ENCODE results near the gene CFAP54.

Gene CFAP54

DNA sequence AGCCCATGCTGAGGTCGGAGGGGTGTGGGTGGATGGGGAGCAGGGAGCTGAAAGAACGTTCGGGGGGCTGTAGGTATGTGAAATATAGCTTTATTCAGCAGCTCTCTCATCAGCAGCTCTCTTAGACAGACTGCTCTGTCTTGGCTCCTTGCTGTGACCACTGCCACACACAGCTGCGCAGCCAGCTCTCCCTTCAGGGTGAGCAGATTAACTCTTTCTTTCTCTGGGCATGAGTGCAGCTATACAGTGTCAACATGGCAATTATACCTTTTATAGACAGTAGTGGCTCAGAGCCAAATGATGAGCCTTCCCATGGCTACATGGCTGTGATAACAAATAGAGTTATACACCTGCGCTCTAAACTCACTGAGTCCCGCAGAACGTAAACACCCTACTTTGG, 280.0 kb downstream of the CFAP54 start:
- no peak for DNase-seq

- DNase-seq = no peak
Observed at GRCh38 chr12:96770219-96771102, 281.1 kb downstream of the CFAP54 start.

GRCh38 chr12:96773031-96773430, 283.7 kb downstream of the CFAP54 start:
- DNase-seq = no peak

DNA sequence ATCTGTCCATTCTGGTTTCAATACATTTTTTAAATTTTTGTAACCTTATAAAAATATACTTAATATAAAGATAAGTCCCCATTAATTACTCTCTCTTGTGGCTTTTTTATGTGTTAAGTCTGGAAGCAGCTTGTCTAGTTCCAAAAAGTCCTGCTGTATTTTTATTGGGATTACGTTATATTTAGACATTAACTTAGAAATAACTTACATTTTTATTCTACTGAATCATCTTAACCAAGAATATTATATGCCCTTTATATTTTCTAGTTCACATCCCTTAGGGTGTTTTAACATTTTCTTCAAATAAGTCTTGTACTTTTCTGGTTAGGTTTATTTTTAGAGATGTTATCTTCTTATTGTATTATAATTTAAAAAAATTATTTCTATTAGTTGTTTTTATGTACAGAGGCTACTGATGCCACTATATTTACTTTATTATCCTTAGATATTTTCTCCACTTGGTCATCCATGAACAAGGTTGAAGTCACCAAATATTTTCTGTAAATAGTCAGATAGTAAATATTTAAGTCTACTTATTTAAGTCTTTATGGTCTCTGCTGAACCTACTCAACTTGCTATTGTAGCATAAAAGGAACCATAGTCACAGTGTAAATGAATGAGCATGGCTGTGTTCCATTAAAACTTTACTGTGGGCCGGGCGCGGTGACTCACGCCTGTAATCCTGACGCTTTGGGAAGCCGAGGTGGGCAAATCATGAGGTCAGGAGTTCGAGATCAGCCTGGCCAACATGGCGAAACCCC, 285.3 kb downstream of the CFAP54 start:
- DNase-seq = no peak

GRCh38 chr12:96776908-96777307, 287.5 kb downstream of the CFAP54 start:
- no peak for DNase-seq

DNA sequence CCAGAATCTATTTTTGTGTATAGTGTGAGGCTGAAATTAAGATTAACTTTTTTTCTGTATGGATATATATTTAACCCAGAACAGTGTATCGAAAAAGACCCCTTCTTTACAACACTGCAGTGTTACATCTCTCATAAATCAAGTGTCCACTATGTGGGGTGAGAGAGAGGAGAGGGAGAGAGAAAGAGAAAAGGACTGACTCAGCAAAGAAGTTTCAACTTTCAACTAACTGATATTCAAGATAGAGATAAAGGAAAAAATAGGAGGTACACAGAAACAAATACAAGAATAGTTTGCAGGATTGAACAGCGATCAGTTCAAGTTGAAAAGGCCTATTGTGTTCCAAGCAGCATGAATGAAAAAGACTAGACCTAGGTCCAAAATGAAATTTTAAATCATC, 291.0 kb downstream of the CFAP54 start:
- DNase-seq = no peak

DNA sequence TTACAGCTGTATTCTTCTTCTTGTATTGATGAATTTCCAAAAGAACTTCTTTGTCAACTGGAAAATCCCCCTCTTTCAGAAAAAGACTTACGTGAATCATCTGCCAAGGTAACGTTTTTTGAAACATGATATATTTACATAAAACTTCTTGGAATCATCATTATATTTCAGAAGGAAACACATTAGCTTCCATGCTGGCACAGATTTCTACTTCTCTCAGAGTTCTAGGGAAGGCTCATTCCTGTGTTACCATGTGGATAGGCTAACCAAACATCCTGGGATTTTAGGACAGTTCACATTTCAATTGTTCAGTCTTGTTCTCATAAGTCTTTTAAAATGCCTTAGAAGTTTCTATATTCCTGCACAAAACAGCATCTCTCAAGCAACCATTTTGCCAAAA, 297.4 kb downstream of the CFAP54 start:
- DNase-seq = no peak

GRCh38 chr12:96803969-96804368, 314.6 kb downstream of the CFAP54 start:
- DNase-seq = no peak

DNA sequence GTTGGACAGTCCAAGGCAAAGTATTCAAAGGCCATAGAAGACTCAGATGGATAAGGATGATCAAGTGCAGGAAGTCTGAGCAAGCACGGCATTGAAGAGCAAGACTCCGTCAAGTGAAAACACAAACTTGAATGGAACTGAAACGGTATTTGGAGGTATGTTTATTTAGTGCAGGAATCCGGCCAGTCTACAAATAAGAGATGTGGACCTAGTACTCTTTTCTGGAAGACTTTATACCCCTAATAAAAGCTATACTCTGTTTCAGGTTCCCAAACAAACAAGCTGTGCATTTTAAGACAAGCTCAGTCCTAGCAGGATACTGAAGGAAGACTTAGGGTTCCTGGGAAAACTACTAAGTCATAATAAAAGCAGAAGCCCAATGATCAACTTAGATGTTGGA, 316.9 kb downstream of the CFAP54 start:
- DNase-seq = no peak

DNA sequence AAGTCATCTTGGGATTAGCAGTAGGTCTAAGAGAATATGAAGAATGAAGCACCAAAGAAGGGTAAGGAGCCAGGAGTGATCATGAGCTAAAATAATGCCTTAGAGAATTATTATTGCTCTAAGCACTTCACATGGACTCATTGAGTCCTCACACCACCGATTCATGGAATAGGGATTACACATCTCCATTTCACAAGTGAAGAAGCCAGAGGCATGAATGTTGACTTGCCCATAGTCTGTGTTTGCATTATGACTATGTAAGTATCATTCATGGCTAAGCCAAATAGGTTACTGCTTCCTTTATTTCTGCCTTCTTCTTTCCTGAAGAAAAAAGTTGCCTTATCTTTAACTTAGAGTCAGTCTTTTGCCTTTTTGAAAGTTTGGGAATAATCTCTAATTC, 318.4 kb downstream of the CFAP54 start:
- no peak for DNase-seq

- DNase-seq = no peak
Observed at GRCh38 chr12:96808587-96808986, 319.2 kb downstream of the CFAP54 start.

- no peak for DNase-seq
Observed at GRCh38 chr12:96809522-96809921, 320.1 kb downstream of the CFAP54 start.

GRCh38 chr12:96810057-96810456, 320.7 kb downstream of the CFAP54 start:
- DNase-seq = no peak

- DNase-seq = no peak
Observed at GRCh38 chr12:96810477-96810876, 321.1 kb downstream of the CFAP54 start.

- no peak for DNase-seq
Observed at GRCh38 chr12:96811083-96811482, 321.7 kb downstream of the CFAP54 start.

DNA sequence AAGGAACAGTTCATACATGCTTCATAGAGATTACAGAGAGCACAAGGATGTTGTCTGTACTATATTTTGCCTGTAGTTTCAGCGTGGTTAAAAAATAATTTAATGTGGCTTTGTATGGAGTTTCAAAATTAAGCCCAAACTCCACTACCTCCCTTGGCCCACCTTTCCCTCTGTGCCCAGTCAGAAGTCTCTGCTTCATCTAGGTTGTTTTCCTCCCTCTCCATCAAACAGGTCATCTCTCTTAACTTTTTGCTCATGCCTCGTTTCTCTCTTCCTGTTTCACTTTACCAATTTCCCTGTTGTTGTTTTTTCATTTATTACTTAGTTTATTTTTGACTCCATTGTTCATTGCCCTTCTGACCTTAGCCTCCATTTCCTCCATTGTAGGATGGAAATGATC, 322.8 kb downstream of the CFAP54 start:
- no peak for DNase-seq

DNA sequence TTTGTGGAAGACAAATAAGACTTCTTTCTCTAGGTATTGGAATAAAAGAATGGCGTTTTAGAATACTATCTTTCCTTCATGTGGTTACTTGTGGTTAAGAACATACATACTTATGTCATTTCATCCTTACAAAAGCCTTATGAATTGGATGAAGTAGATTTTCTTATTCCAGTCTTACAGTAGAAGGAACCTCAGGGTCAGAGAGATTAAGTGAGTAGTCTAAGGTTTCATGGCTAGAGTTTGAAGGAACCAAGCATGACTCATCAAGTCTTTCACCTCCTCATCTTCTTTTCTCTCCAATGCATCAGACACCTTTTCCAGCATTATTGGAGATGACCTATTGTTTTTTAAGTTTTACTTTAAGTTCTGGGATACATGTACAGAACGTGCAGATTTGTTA, 324.8 kb downstream of the CFAP54 start:
- DNase-seq = no peak

- no peak for DNase-seq
Observed at GRCh38 chr12:96821592-96821991, 332.2 kb downstream of the CFAP54 start.

GRCh38 chr12:96822641-96823040, 333.3 kb downstream of the CFAP54 start:
- DNase-seq = no peak

DNA sequence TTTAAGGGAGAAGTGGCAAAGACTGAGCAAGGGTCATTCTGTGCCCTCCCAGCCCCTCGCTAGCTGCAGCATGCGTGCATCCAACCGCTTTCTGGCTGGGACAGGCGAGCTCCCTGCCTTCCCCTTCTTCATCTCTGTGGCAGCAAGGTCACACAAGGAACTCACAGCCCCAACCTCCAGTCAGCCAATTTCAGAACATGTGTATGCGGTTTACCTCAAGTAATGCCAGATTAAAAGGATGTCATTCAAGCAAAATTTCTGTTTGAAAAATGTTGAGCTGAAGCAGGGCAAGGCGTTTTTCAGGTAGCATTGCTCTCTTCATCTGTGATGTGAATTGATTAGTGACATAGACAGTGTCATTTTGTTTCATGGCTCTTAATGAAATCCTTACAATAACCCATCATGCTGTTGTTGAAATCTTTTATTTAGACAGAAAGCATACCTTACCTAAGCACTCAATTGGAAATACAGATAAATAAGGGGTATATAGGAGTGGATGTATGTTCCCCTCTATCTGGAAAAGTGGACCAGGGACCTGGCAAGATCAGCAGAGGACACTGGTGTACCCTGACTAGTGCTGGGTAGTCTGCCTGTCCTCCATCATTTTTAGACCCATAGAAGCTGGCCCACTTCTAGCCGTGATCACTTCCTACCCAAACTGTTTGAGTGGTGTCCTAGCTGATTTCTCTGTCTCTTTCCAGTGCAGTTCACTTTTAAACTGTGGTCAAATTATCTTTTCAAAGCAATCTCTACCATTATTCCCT, 334.9 kb downstream of the CFAP54 start:
- DNase-seq = no peak

DNA sequence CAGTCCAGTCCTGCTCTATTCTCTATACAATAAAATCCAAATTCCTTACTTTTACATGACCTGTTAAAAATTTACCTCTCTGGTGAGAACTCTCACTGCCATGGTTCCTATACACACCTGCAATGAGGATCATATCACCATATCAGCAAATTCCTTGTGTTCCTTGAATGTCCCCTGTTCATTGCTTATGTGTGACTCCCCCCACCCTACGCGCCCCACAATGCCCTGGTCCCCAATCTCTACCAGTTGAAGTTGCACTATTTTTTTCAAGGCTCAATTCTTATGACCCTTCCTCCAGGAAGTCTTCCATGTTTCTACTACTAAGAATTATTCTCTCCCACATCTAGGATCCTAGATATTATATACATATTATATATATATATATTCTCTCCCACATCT, 335.5 kb downstream of the CFAP54 start:
- DNase-seq = no peak

GRCh38 chr12:96828169-96828789, 338.9 kb downstream of the CFAP54 start:
- no peak for DNase-seq

DNA sequence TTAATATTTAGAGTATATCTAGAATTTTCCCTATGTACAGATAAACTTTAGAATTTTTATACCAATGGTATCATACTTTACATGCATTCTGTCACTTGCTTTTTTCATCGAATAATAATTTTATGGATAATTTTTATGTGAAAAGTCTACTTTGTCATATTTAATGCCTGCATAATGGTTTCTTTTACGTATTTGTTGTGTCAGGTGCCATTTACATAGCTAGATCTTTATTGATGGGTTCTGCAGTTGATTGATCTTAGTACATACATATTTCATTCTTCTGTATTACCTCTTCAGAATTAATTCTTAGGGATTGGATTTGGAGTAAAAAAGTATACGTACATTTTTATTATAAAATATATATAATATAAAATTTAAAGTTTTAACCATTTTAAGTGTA, 340.0 kb downstream of the CFAP54 start:
- no peak for DNase-seq
